ENCODE data around the gene RTN4RL1. TPM values are rescaled to one million over a fixed set of nuclear protein-coding genes. Genes with fewer than 3 reads are reported as not detected.

The RTN4RL1 gene
- total RNA-seq, 1 donor from 2014 or later: 12.4 TPM

GRCh38 chr17:2055292-2056205 lies 30.4 kb upstream of the RTN4RL1 start:
- Mint-ChIP-seq H3K27me3 (peaks cover 41% of the 10 kb centered on the region), H3K9me3 (ENCODE audit: low read depth) (no peaks in the 10 kb centered on the region), H3K36me3 (ENCODE audit: insufficient read depth) (peaks cover 10% of the 10 kb centered on the region), H3K27ac (no peak overlapping the region), H3K4me3 (ENCODE audit: low read depth) (no peak overlapping the region), H3K4me1 (ENCODE audit: low read depth) (peaks cover 5% of the 10 kb centered on the region)
- DNase-seq (ENCODE audit: low spot score, unreplicated experiment): no peak
- no peak for TF ChIP-seq CTCF (IDR thresholded peaks at IDR 0.05; ENCODE audit: unreplicated experiment)

GRCh38 chr17:2054512-2055291 lies 29.6 kb upstream of the RTN4RL1 start, which contains the start of gene HIC1:
HIC1 (plus strand) TSS chr17:2055103; CDS start chr17:2056691, 1,588 bp downstream.
- peak within 1 kb of the TSS; percentile 35 for H3K4me3 Mint-ChIP-seq (ENCODE audit: low read depth)
- peaks cover 5% of the 10 kb centered on the region for H3K36me3 Mint-ChIP-seq (ENCODE audit: insufficient read depth)
- TF ChIP-seq CTCF (IDR thresholded peaks at IDR 0.05; ENCODE audit: unreplicated experiment): peak; percentile 97
- peaks cover 33% of the 10 kb centered on the region for H3K27me3 Mint-ChIP-seq
- H3K4me1 Mint-ChIP-seq (ENCODE audit: low read depth): peaks cover 5% of the 10 kb centered on the region
- peak; percentile 66 for DNase-seq (ENCODE audit: low spot score, unreplicated experiment)
- no peak within 1 kb of the TSS for H3K27ac Mint-ChIP-seq
- no peaks in the 10 kb centered on the region for H3K9me3 Mint-ChIP-seq (ENCODE audit: low read depth)

GRCh38 chr17:2054262-2054511 lies 29.1 kb upstream of the RTN4RL1 start:
- Mint-ChIP-seq H3K27me3 (peaks cover 30% of the 10 kb centered on the region), H3K27ac (no peak overlapping the region), H3K9me3 (ENCODE audit: low read depth) (no peaks in the 10 kb centered on the region), H3K36me3 (ENCODE audit: insufficient read depth) (peaks cover 2% of the 10 kb centered on the region), H3K4me3 (ENCODE audit: low read depth) (peak overlapping the region; percentile 35), H3K4me1 (ENCODE audit: low read depth) (peaks cover 7% of the 10 kb centered on the region)
- no peak for DNase-seq (ENCODE audit: low spot score, unreplicated experiment)
- TF ChIP-seq CTCF (IDR thresholded peaks at IDR 0.05; ENCODE audit: unreplicated experiment): no peak

GRCh38 chr17:2053380-2054261 lies 28.5 kb upstream of the RTN4RL1 start:
- peak overlapping the region; percentile 35 for H3K4me3 Mint-ChIP-seq (ENCODE audit: low read depth)
- peaks cover 33% of the 10 kb centered on the region for H3K27me3 Mint-ChIP-seq
- DNase-seq (ENCODE audit: low spot score, unreplicated experiment): no peak
- H3K27ac Mint-ChIP-seq: no peak overlapping the region
- no peaks in the 10 kb centered on the region for H3K9me3 Mint-ChIP-seq (ENCODE audit: low read depth)
- H3K36me3 Mint-ChIP-seq (ENCODE audit: insufficient read depth): peaks cover 2% of the 10 kb centered on the region
- TF ChIP-seq CTCF (IDR thresholded peaks at IDR 0.05; ENCODE audit: unreplicated experiment): peak; percentile 48
- H3K4me1 Mint-ChIP-seq (ENCODE audit: low read depth): peaks cover 10% of the 10 kb centered on the region
